CD14-positive monocyte (primary cell): ENCODE results near the gene SCAF8. TPM values are rescaled to one million over a fixed set of nuclear protein-coding genes. Genes with fewer than 3 reads are reported as not detected.
"Not testable (repeated sequence)": the region's sequence is repeated elsewhere in the genome, so short reads cannot be mapped to it uniquely, and the experiment has no call there.

Experiments
- DNase-seq, 3 donors: peaks; one replicate each; pipeline ENCODE4 v3.0.0-alpha.2; 2011 to 2022
- H2AFZ ChIP-seq: 2 replicates; pipeline ENCODE4 v1.6.0; 2012; ENCODE audit warnings: mild to moderate bottlenecking, low read depth, low read length, inconsistent platforms; ENCODE audit not compliant: insufficient read depth, poor library complexity, severe bottlenecking
- H3K27ac ChIP-seq, 2 donors: 1 replicate in 1 of 2; 2 replicates in 1 of 2; pipeline ENCODE4 v1.5.1; 2012 to 2013; ENCODE audit warnings: low read length in 2 of 2, control low read depth in 1 of 2, inconsistent platforms in 1 of 2, low read depth in 1 of 2, mild to moderate bottlenecking in 1 of 2
- H3K27me3 ChIP-seq, 2 donors: one replicate each; pipeline versions ENCODE4 v1.6.0 to v1.6.1; 2011 to 2013; ENCODE audit warnings: low read length in 2 of 2; ENCODE audit not compliant: control insufficient read depth in 2 of 2, insufficient read depth in 2 of 2
- H3K36me3 ChIP-seq, 2 donors: replicated peaks in 1 of 2; 1 replicate in 1 of 2; 2 replicates in 1 of 2; pipeline versions ENCODE4 v1.5.1 to v1.6.1; 2012 to 2013; ENCODE audit warnings: low read length in 2 of 2, control low read depth in 1 of 2, inconsistent platforms in 1 of 2, mild to moderate bottlenecking in 1 of 2; ENCODE audit not compliant: insufficient read depth in 2 of 2, control insufficient read depth in 1 of 2
- H3K4me1 ChIP-seq, 2 donors: 1 replicate in 1 of 2; 2 replicates in 1 of 2; pipeline versions ENCODE4 v1.5.1 to v1.6.1; 2012 to 2013; ENCODE audit warnings: low read length in 2 of 2, control low read depth in 1 of 2, inconsistent platforms in 1 of 2, mild to moderate bottlenecking in 1 of 2, moderate library complexity in 1 of 2; ENCODE audit not compliant: insufficient read depth in 2 of 2, control insufficient read depth in 1 of 2
- H3K4me2 ChIP-seq: replicated peaks from 2 replicates; pipeline ENCODE3; 2012; ENCODE audit warnings: low read length, moderate library complexity, mild to moderate bottlenecking; ENCODE audit not compliant: poor library complexity, severe bottlenecking; ENCODE audit errors: extremely low read depth
- H3K4me3 ChIP-seq, 3 experiments: fragments of 200-600 bp in 1 of 3; sonication (generic) in 1 of 3; replicated peaks in 1 of 3; 1 replicate in 2 of 3; 2 replicates in 1 of 3; pipeline ENCODE4 v1.5.1; 2011 to 2013; ENCODE audit warnings: low read length in 3 of 3, mild to moderate bottlenecking in 3 of 3, control low read depth in 2 of 3, low read depth in 2 of 3, inconsistent platforms in 1 of 3, moderate library complexity in 1 of 3
- H3K79me2 ChIP-seq: 2 replicates; pipeline ENCODE4 v1.6.0; 2012; ENCODE audit warnings: mild to moderate bottlenecking, control low read depth, inconsistent platforms, low read length, moderate library complexity; ENCODE audit not compliant: insufficient read depth
- H3K9ac ChIP-seq: 2 replicates; pipeline ENCODE4 v1.6.0; 2017; ENCODE audit warnings: low read length, mild to moderate bottlenecking; ENCODE audit not compliant: insufficient read depth, poor library complexity, severe bottlenecking
- H3K9me3 ChIP-seq, 2 donors: replicated peaks in 1 of 2; 1 replicate in 1 of 2; 2 replicates in 1 of 2; pipeline versions ENCODE4 v1.5.1 to v1.6.1; 2012 to 2013; ENCODE audit warnings: low read length in 2 of 2, control low read depth in 1 of 2; ENCODE audit not compliant: control insufficient read depth in 1 of 2, insufficient read depth in 1 of 2
- H4K20me1 ChIP-seq: 2 replicates; pipeline ENCODE4 v1.6.0; 2012; ENCODE audit warnings: mild to moderate bottlenecking, low read length, control low read depth, moderate library complexity; ENCODE audit not compliant: insufficient read depth
- H3K27ac Mint-ChIP-seq, 7 donors: one replicate each; pipeline ENCODE4 v1.8.0; 2020; ENCODE audit warnings: mild to moderate bottlenecking in 7 of 7, mixed read lengths in 7 of 7, moderate library complexity in 6 of 7, inconsistent platforms in 2 of 7
- H3K27me3 Mint-ChIP-seq, 3 donors: one replicate each; pipeline ENCODE4 v1.8.0; 2021 to 2022; ENCODE audit warnings: low read depth in 3 of 3, mild to moderate bottlenecking in 3 of 3, mixed read lengths in 3 of 3, moderate library complexity in 3 of 3, inconsistent platforms in 1 of 3
- H3K36me3 Mint-ChIP-seq, 2 donors: one replicate each; pipeline ENCODE4 v1.8.0; 2020; ENCODE audit warnings: mixed read lengths in 2 of 2, inconsistent platforms in 1 of 2, mild to moderate bottlenecking in 1 of 2
- H3K4me1 Mint-ChIP-seq: one replicate; pipeline ENCODE4 v1.8.0; 2020; ENCODE audit warnings: mild to moderate bottlenecking, mixed read lengths
- H3K4me3 Mint-ChIP-seq, 2 donors: one replicate each; pipeline ENCODE4 v1.8.0; 2020; ENCODE audit warnings: mild to moderate bottlenecking in 2 of 2, mixed read lengths in 2 of 2, moderate library complexity in 1 of 2
- H3K9me3 Mint-ChIP-seq, 7 donors: one replicate each; pipeline ENCODE4 v1.8.0; 2020 to 2022; ENCODE audit warnings: mixed read lengths in 7 of 7, mild to moderate bottlenecking in 6 of 7, moderate library complexity in 6 of 7, inconsistent platforms in 2 of 7
- WGBS: methylation state at CpG from one replicate; pipeline ENCODE4 v1.1.5; 2013; ENCODE audit warnings: missing lambda C conversion rate; ENCODE audit not compliant: insufficient coverage; 5-methylcytosine and 5-hydroxymethylcytosine counted together
- intact Hi-C, 2 donors: fragments of 100-400 bp; cut with micrococcal nuclease; formaldehyde crosslinking; loops; one replicate each; pipeline versions ENCODE4 v1.15.0 to v1.15.1; 2023
- polyA plus RNA-seq, 3 donors: library from polyadenylated mRNA; depleted of rRNA in 1 of 3; unstranded in 2 of 3; stranded (reverse) in 1 of 3; fragments of 300-500 nt in 2 of 3; fragments of >200 nt in 1 of 3; fragmentation: Illumina TruSeq in 2 of 3; gene quantifications; 1 replicate in 2 of 3; 2 replicates in 1 of 3; pipeline ENCODE4 v1.2.3, GENCODE V29; 2012 to 2021
- TF ChIP-seq, protein P1 (sequence below): fragments of 200-600 bp; IDR thresholded peaks from one replicate; pipeline ENCODE4 v1.8.0; 2022; ENCODE audit warnings: antibody characterized with exemption, mild to moderate bottlenecking

SCAF8 gene
- polyA plus RNA-seq, 3 donors = 2.8 to 18.5 (median 4.2) TPM

DNA sequence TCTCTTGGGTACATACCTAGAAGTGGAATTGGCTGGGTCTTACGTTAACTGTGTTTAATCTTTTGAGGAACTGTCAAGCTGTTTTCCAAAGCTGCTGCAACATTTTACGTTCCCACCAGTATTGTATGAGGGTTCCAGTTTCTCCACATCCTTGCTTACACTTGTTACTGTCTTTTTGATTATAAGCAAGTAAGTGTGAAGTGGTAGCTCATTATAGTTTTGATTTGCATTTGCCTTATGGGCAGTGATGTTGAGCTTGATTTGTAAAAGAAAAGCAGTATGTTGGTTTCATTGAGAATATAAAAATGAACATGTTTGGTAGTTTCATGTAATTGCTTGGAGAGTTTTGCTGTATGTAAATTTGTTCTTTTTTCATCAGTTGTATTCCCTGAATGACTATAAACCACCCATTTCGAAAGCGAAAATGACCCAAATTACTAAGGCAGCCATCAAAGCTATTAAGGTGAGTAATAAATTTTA, 40.4 kb downstream of the SCAF8 start:
- H3K9ac ChIP-seq = no peak overlapping the region
- H3K27ac Mint-ChIP-seq = peak overlapping the region in 1 of 7 donors; percentile 37
- no CpG with 5 or more reads among the region's 4 CpGs for WGBS
- H3K4me2 ChIP-seq = no peak overlapping the region
- H3K9me3 Mint-ChIP-seq = no peaks in the 10 kb centered on the region
- peaks cover 0 to 2% (median 0%) of the 10 kb centered on the region in 3 donors for H3K27me3 Mint-ChIP-seq
- H4K20me1 ChIP-seq = peaks cover 98% of the 10 kb centered on the region
- H3K36me3 ChIP-seq = peaks cover 9 to 30% of the 10 kb centered on the region in 2 donors
- H3K9me3 ChIP-seq = no peaks in the 10 kb centered on the region
- no peak overlapping the region for H2AFZ ChIP-seq
- H3K27me3 ChIP-seq = no peaks in the 10 kb centered on the region
- intact Hi-C loops = no loop called here
- H3K4me3 ChIP-seq = no peak overlapping the region
- H3K4me3 Mint-ChIP-seq = no peak overlapping the region
- peaks cover 17 to 26% of the 10 kb centered on the region in 2 donors for H3K36me3 Mint-ChIP-seq
- no peaks in the 10 kb centered on the region for H3K4me1 ChIP-seq
- TF ChIP-seq, protein P1, sequence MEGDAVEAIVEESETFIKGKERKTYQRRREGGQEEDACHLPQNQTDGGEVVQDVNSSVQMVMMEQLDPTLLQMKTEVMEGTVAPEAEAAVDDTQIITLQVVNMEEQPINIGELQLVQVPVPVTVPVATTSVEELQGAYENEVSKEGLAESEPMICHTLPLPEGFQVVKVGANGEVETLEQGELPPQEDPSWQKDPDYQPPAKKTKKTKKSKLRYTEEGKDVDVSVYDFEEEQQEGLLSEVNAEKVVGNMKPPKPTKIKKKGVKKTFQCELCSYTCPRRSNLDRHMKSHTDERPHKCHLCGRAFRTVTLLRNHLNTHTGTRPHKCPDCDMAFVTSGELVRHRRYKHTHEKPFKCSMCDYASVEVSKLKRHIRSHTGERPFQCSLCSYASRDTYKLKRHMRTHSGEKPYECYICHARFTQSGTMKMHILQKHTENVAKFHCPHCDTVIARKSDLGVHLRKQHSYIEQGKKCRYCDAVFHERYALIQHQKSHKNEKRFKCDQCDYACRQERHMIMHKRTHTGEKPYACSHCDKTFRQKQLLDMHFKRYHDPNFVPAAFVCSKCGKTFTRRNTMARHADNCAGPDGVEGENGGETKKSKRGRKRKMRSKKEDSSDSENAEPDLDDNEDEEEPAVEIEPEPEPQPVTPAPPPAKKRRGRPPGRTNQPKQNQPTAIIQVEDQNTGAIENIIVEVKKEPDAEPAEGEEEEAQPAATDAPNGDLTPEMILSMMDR = no peak
- no peak overlapping the region for H3K27ac ChIP-seq
- peaks cover 98% of the 10 kb centered on the region for H3K79me2 ChIP-seq
- no peak for DNase-seq
- H3K4me1 Mint-ChIP-seq = peaks cover 2% of the 10 kb centered on the region

DNA sequence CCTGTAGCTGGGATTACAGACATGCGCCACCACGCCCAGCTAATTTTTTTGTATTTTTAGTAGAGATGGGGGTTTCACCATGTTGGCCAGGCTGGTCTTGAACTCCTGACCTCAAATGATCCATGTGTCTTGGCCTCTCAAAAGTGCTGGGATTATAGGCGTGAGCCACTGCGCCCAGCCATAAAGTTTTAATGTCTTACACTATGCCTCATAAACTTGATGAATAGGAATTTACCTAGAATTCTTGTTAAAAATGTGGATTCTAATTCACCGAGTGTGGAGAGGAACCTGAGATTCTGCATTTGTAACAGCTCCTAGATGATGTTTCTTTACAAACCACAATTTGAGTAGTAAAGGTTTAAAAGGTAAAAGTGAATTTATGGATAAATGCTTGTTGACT, 45.9 kb downstream of the SCAF8 start:
- H3K9me3 Mint-ChIP-seq, H3K27me3 ChIP-seq, H3K4me3 ChIP-seq, intact Hi-C loops, H3K9ac ChIP-seq, H3K27me3 Mint-ChIP-seq, H3K4me2 ChIP-seq, H3K9me3 ChIP-seq, H2AFZ ChIP-seq, H3K4me1 ChIP-seq, H3K27ac ChIP-seq, H3K4me3 Mint-ChIP-seq, H3K4me1 Mint-ChIP-seq, DNase-seq: not testable (repeated sequence)
- peaks cover 89% of the 10 kb centered on the region for H4K20me1 ChIP-seq
- H3K79me2 ChIP-seq = peaks cover 86% of the 10 kb centered on the region
- H3K27ac Mint-ChIP-seq = peak overlapping the region in 2 of 7 donors; percentile 15 to 37
- H3K36me3 Mint-ChIP-seq = peaks cover 47 to 70% of the 10 kb centered on the region in 2 donors
- WGBS = no CpG with 5 or more reads among the region's 5 CpGs
- H3K36me3 ChIP-seq = peaks cover 21 to 80% of the 10 kb centered on the region in 2 donors
